ENCODE measurements around the gene SPATC1L. TPM values are rescaled to one million over a fixed set of nuclear protein-coding genes. Genes with fewer than 3 reads are reported as not detected.
A peak's percentile ranks its signal among the peaks of the same experiment; 100 is the strongest.

Gene SPATC1L
- total RNA-seq, 1 donor from 2014 or later, result 27.5 TPM

GRCh38 chr21:46217511-46218196, 33.4 kb upstream of the SPATC1L start:
- H3K36me3 Mint-ChIP-seq (ENCODE audit: low read depth), result peaks cover 9% of the 10 kb centered on the region
- H3K27me3 Mint-ChIP-seq (ENCODE audit: low read depth), result no peaks in the 10 kb centered on the region
- no peaks in the 10 kb centered on the region for H3K4me1 Mint-ChIP-seq
- H3K27ac Mint-ChIP-seq (ENCODE audit: unreplicated experiment), result peak overlapping the region; percentile 71
- no peaks in the 10 kb centered on the region for H3K9me3 Mint-ChIP-seq
- no peak for DNase-seq (ENCODE audit: low read depth, low spot score)
- TF ChIP-seq, protein P1, sequence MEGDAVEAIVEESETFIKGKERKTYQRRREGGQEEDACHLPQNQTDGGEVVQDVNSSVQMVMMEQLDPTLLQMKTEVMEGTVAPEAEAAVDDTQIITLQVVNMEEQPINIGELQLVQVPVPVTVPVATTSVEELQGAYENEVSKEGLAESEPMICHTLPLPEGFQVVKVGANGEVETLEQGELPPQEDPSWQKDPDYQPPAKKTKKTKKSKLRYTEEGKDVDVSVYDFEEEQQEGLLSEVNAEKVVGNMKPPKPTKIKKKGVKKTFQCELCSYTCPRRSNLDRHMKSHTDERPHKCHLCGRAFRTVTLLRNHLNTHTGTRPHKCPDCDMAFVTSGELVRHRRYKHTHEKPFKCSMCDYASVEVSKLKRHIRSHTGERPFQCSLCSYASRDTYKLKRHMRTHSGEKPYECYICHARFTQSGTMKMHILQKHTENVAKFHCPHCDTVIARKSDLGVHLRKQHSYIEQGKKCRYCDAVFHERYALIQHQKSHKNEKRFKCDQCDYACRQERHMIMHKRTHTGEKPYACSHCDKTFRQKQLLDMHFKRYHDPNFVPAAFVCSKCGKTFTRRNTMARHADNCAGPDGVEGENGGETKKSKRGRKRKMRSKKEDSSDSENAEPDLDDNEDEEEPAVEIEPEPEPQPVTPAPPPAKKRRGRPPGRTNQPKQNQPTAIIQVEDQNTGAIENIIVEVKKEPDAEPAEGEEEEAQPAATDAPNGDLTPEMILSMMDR (conservative IDR thresholded peaks at IDR 0.05), result no peak
- no peak overlapping the region for H3K4me3 Mint-ChIP-seq

- DNase-seq (ENCODE audit: low read depth, low spot score), result no peak
- Mint-ChIP-seq H3K27me3 (ENCODE audit: low read depth) (no peaks in the 10 kb centered on the region), H3K9me3 (no peaks in the 10 kb centered on the region), H3K27ac (ENCODE audit: unreplicated experiment) (no peak overlapping the region), H3K4me1 (no peaks in the 10 kb centered on the region), H3K36me3 (ENCODE audit: low read depth) (peaks cover 3% of the 10 kb centered on the region), H3K4me3 (no peak overlapping the region)
- TF ChIP-seq, protein P1 (conservative IDR thresholded peaks at IDR 0.05), result no peak
Observed at GRCh38 chr21:46216132-46216747, 32.0 kb upstream of the SPATC1L start.

DNA sequence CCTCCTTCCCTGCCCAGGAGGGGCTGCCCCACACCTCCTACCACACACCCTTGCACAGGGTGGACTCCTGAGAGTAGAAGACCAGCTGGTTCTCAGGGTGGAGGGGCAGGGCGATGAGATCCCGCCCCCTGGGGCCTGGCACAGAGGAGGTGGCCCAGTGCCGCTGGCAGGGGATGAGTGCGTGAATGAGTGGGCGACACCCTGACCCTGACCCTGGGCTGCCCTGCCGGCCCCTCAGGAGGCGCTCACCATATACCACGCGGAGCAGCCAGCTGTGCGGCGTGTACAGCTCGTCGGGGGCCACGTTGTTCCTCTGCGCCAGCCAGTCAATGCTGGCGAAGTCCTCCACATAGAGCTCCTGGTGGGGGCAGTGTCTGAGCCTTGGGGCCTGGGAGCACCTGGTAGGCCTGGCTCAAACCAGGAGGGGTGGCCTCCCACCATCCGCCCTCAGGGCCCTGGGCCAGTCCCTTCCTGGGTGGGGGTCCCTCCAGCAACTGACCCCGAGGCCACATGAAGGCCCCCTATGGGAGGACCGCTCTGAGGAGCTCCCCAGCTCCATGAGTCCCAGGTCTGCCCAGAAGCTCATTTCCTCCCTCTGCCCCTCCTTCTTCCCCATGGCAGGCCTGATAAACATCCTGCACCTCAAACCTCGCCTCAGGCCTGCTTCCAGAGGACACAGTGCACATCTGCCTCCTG, 31.3 kb upstream of the SPATC1L start:
- Mint-ChIP-seq H3K4me1 (no peaks in the 10 kb centered on the region), H3K27me3 (ENCODE audit: low read depth) (no peaks in the 10 kb centered on the region), H3K36me3 (ENCODE audit: low read depth) (peaks cover 3% of the 10 kb centered on the region), H3K4me3 (no peak overlapping the region), H3K9me3 (no peaks in the 10 kb centered on the region), H3K27ac (ENCODE audit: unreplicated experiment) (no peak overlapping the region)
- TF ChIP-seq, protein P1 (conservative IDR thresholded peaks at IDR 0.05), result no peak
- no peak for DNase-seq (ENCODE audit: low read depth, low spot score)

- peak overlapping the region; percentile 19 for H3K27ac Mint-ChIP-seq (ENCODE audit: unreplicated experiment)
- no peaks in the 10 kb centered on the region for H3K27me3 Mint-ChIP-seq (ENCODE audit: low read depth)
Observed at GRCh38 chr21:46214478-46215340, 30.4 kb upstream of the SPATC1L start.

More at GRCh38 chr21:46214478-46215340, 30.4 kb upstream of the SPATC1L start:
- no peak overlapping the region for H3K4me3 Mint-ChIP-seq
- H3K4me1 Mint-ChIP-seq, result no peaks in the 10 kb centered on the region
- TF ChIP-seq, protein P1 (conservative IDR thresholded peaks at IDR 0.05), result no peak
- H3K9me3 Mint-ChIP-seq, result no peaks in the 10 kb centered on the region
- H3K36me3 Mint-ChIP-seq (ENCODE audit: low read depth), result no peaks in the 10 kb centered on the region
- no peak for DNase-seq (ENCODE audit: low read depth, low spot score)
